Thyroid gland (tissue), 4 donors: ENCODE results near the gene PRB2. TPM values are rescaled to one million over a fixed set of nuclear protein-coding genes. Genes with fewer than 3 reads are reported as not detected.
"Not testable (repeated sequence)": the region's sequence is repeated elsewhere in the genome, so short reads cannot be mapped to it uniquely, and the experiment has no call there.

Experiments
- DNase-seq, 2 donors: peaks; one replicate each; pipeline ENCODE4 v3.0.0-alpha.2; 2019
- H3K27ac ChIP-seq, 3 donors: fragments of 200-600 bp; sonication (generic); 1 replicate in 2 of 3; 2 replicates in 1 of 3; pipeline ENCODE4 v1.5.1; 2016 to 2019; ENCODE audit warnings: mild to moderate bottlenecking in 1 of 3, moderate library complexity in 1 of 3
- H3K27me3 ChIP-seq: fragments of 200-600 bp; sonication (generic); one replicate; pipeline ENCODE4 v1.5.1; 2019
- H3K36me3 ChIP-seq, 2 donors: fragments of 200-600 bp; sonication (generic); one replicate each; pipeline ENCODE4 v1.5.1; 2016 to 2019
- H3K4me1 ChIP-seq, 2 donors: fragments of 200-600 bp; sonication (generic); one replicate each; pipeline ENCODE4 v1.5.1; 2017 to 2019
- H3K4me3 ChIP-seq, 3 donors: fragments of 200-600 bp; sonication (generic); replicated peaks in 1 of 3; 1 replicate in 2 of 3; 2 replicates in 1 of 3; pipeline ENCODE4 v1.5.1; 2016; ENCODE audit warnings: mild to moderate bottlenecking in 1 of 3
- H3K9me3 ChIP-seq: fragments of 200-600 bp; sonication (generic); one replicate; pipeline ENCODE4 v1.5.1; 2017
- POLR2A ChIP-seq, 2 donors: fragments of 450-650 bp; IDR thresholded peaks; one replicate each; pipeline ENCODE4 v1.6.1; 2017; ENCODE audit warnings: antibody characterized with exemption in 2 of 2, mild to moderate bottlenecking in 2 of 2, moderate library complexity in 1 of 2
- WGBS, 2 donors: methylation state at CpG; one replicate each; pipeline ENCODE4 v1.1.5; 2017; 5-methylcytosine and 5-hydroxymethylcytosine counted together
- intact Hi-C: fragments of 100-400 bp; cut with DNase I; formaldehyde crosslinking; loops from one replicate; pipeline ENCODE4 v1.15.1; 2023
- total RNA-seq, 4 donors: library from RNA; depleted of rRNA; stranded (reverse); fragments of >200 nt; gene quantifications; one replicate each; pipeline ENCODE4 v1.2.3, GENCODE V29; 2016
- TF ChIP-seq, protein P1 (sequence below), 6 experiments: fragments of 200-600 bp in 3 of 6; fragments of 450-650 bp in 3 of 6; sonication (generic) in 3 of 6; IDR thresholded peaks; one replicate each; pipeline ENCODE4 v1.5.1; 2016 to 2019; ENCODE audit warnings: antibody characterized with exemption in 6 of 6, mild to moderate bottlenecking in 2 of 6, inconsistent platforms in 1 of 6, moderate library complexity in 1 of 6

PRB2 gene
- total RNA-seq: not detected

DNA sequence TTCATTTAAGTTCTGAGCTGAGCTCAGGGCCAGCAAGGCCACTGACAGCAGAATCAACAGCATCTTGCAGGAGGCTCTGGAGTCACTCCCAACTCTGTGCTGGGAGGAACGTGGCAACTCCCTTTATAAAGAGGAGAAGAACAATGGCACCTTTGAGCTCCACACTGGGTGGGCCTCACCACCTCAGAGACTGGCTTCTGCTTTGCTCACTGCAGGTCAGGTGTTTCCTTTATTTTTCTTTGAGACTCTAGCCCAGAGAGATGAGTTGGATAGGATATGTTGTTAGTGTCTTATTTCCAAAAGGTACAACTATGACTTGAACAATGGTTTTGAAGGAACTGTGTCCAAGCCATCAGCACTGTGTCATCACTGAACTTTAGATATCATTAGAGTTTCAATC, at the start of gene PRB2:
Gene PRB2, minus strand, starts transcription at position 101 of the 400 bp plus-strand sequence. Its CDS starts 38 bp downstream, at position 63.
- H3K4me3 ChIP-seq, H3K36me3 ChIP-seq, H3K27me3 ChIP-seq, H3K27ac ChIP-seq, DNase-seq, H3K9me3 ChIP-seq, intact Hi-C loops, H3K4me1 ChIP-seq: not testable (repeated sequence)
- WGBS, 2 donors: 80% methylated on average over 1 of the region's 1 CpG; no CpG with 5 or more reads in 1 of the 2 donors

DNA sequence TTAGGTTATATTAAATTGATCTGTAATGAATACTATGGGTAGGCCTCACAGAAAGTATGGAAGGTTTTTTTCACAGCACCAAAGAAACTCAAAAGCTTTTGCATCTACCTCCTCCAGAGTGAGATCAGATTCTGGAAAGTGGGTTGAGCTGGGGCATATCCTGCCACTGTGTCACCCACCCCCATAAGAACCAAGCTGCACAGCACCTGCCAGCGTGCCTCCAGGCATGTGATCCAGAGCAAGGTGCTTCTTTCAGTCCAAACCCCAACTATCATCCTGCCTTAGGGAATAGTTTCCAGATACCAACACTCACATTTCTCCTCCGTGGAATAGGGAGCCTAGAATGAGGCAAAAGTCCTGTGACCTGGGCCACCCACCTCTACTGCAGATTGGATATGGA, 42.6 kb upstream of the PRB2 start:
- Histone ChIP-seq H3K9me3 (no peaks in the 10 kb centered on the region), H3K4me1 (no peaks in the 10 kb centered on the region), H3K27me3 (no peaks in the 10 kb centered on the region), H3K36me3 (no peaks in the 10 kb centered on the region), H3K4me3 (no peak overlapping the region), H3K27ac (no peak overlapping the region)
- no peak for TF ChIP-seq POLR2A (IDR thresholded peaks at IDR 0.05)
- TF ChIP-seq, protein P1, sequence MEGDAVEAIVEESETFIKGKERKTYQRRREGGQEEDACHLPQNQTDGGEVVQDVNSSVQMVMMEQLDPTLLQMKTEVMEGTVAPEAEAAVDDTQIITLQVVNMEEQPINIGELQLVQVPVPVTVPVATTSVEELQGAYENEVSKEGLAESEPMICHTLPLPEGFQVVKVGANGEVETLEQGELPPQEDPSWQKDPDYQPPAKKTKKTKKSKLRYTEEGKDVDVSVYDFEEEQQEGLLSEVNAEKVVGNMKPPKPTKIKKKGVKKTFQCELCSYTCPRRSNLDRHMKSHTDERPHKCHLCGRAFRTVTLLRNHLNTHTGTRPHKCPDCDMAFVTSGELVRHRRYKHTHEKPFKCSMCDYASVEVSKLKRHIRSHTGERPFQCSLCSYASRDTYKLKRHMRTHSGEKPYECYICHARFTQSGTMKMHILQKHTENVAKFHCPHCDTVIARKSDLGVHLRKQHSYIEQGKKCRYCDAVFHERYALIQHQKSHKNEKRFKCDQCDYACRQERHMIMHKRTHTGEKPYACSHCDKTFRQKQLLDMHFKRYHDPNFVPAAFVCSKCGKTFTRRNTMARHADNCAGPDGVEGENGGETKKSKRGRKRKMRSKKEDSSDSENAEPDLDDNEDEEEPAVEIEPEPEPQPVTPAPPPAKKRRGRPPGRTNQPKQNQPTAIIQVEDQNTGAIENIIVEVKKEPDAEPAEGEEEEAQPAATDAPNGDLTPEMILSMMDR (IDR thresholded peaks at IDR 0.05): no peak
- 74 to 97% methylated on average over 2 of the region's 2 CpGs for WGBS, 2 donors
- intact Hi-C loops: no loop called here
- DNase-seq: no peak

DNA sequence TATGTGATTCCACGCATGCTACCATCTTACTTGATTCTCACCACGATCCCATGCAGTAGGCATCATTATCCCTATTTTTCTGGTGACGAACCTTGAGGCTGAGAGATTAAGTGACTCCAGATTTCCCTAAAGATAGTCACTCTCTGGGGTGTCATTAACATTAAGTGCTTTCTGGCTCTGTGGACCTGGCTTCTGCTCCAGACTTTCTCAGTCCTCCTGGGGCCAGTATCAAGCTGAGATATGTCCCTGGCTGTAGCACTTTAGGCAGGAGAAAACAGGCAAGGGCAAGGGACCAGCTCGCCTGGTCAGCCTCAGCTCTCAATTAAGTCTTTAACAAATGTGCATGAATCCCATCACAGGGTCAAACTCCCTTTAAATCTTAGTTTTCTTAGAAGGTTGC, 38.3 kb upstream of the PRB2 start:
- no peaks in the 10 kb centered on the region for H3K9me3 ChIP-seq
- 55 to 77% methylated on average over 4 of the region's 4 CpGs for WGBS, 2 donors
- intact Hi-C loops: no loop called here

DNA sequence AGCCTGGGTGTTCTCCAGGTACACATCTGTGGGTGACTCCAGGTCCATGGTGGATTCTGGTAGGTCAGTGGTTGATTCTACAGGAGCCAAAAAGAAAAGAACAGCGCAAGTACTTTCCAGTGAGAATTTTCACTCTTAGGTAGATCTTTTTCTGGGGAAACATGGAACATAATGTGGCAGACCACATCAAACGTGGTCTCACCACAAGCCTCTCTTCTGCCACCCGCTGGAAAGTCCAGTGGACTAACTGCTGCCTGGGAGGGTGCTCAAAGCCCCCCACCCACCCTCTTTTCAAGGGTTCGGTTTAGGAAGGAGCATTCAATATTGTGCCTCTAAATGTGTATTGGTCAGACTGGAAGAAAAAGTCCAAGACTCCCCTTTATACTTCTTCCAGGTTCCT, 36.1 kb upstream of the PRB2 start:
- Histone ChIP-seq H3K27ac (no peak overlapping the region), H3K9me3 (no peaks in the 10 kb centered on the region), H3K36me3 (no peaks in the 10 kb centered on the region), H3K4me1 (no peaks in the 10 kb centered on the region), H3K27me3 (no peaks in the 10 kb centered on the region), H3K4me3 (no peak overlapping the region)
- no peak for DNase-seq
- WGBS, 2 donors: 80 to 86% methylated on average over 4 of the region's 4 CpGs
- intact Hi-C loops: no loop called here
- TF ChIP-seq, protein P1 (IDR thresholded peaks at IDR 0.05): no peak
- TF ChIP-seq POLR2A (IDR thresholded peaks at IDR 0.05): no peak

More for the DNA sequence above, 38.3 kb upstream of the PRB2 start:
- no peak overlapping the region for H3K27ac ChIP-seq
- H3K36me3 ChIP-seq: no peaks in the 10 kb centered on the region
- no peaks in the 10 kb centered on the region for H3K27me3 ChIP-seq
- H3K4me1 ChIP-seq: no peaks in the 10 kb centered on the region
- H3K4me3 ChIP-seq: no peak overlapping the region
- no peak for DNase-seq
- no peak for TF ChIP-seq POLR2A (IDR thresholded peaks at IDR 0.05)

DNA sequence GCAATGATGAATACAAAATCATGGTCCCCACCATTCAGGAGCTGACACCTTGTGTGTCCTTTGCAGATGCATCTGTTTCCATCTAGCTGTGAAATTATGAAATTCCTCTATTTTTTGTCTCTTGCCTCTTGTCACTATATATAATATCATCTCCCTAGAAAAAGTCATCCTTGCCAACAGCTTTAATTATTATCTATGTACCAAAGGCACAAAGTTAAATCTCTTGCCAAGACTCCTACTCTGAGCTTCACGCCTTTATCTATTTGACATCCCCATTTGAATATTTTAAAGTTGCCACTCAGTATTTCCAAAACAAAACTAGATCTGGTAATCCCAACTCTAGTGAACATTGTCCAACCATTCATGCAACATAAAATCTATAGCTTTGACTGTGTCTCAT, 32.0 kb upstream of the PRB2 start:
- intact Hi-C loops: no loop called here
- no peaks in the 10 kb centered on the region for H3K9me3 ChIP-seq
- WGBS, 2 donors: 94 to 96% methylated on average over 1 of the region's 1 CpG
- no peak overlapping the region for H3K4me3 ChIP-seq
- no peak overlapping the region for H3K27ac ChIP-seq
- H3K36me3 ChIP-seq: no peaks in the 10 kb centered on the region
- H3K27me3 ChIP-seq: no peaks in the 10 kb centered on the region
- no peak for TF ChIP-seq POLR2A (IDR thresholded peaks at IDR 0.05)
- TF ChIP-seq, protein P1 (IDR thresholded peaks at IDR 0.05): no peak
- H3K4me1 ChIP-seq: no peaks in the 10 kb centered on the region
- DNase-seq: no peak

DNA sequence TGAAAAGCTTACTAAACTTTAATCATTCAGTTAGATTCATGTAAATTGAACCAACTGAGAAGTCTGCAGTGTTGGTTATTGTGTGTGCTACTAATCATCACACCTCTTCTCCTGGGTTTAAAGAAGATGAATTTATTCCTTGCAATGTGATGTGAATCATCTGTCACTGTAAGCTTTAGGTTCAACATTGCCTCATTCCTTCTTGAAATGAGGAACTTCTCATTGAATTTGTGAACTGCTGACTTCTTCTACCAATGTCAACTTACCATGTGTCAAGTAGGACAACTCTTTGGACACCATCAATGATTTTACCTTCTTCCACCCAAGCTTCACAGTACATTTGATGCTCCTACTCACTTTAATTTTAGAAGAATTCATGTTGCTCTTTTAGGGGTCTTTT, 17.4 kb upstream of the PRB2 start:
- no peak for TF ChIP-seq POLR2A (IDR thresholded peaks at IDR 0.05)
- TF ChIP-seq, protein P1 (IDR thresholded peaks at IDR 0.05): no peak
- H3K27me3 ChIP-seq: no peaks in the 10 kb centered on the region
- no peaks in the 10 kb centered on the region for H3K9me3 ChIP-seq
- no peaks in the 10 kb centered on the region for H3K4me1 ChIP-seq
- no peaks in the 10 kb centered on the region for H3K36me3 ChIP-seq
- no peak overlapping the region for H3K27ac ChIP-seq
- no peak overlapping the region for H3K4me3 ChIP-seq
- intact Hi-C loops: no loop called here
- DNase-seq: no peak
